Astrocyte of the spinal cord (primary cell): ENCODE measurements around the gene TMEM107.

Experiments used
- DNase-seq: peaks from one replicate; pipeline ENCODE4 v3.0.0; 2011; ENCODE audit warnings: low read depth, low spot score
- H3K4me3 ChIP-seq: 2 replicates; pipeline ENCODE4 v1.5.1; 2011; ENCODE audit warnings: low read depth, mild to moderate bottlenecking, low read length, moderate library complexity
- CTCF ChIP-seq: IDR thresholded peaks from 2 replicates; pipeline ENCODE4 v1.5.1; 2012; ENCODE audit warnings: low read depth, mild to moderate bottlenecking, low read length, inconsistent platforms
- in situ Hi-C: cut with HindIII; loops from 2 replicates; pipeline ENCODE4 v1.10.0; 2017; ENCODE audit warnings: low sequenced_read_pairs

The TMEM107 gene

GRCh38 chr17:8164815-8165131 lies 11.4 kb downstream of the TMEM107 start:
- DNase-seq = no peak
- in situ Hi-C loops = no loop called here
- no peak for TF ChIP-seq CTCF
- H3K4me3 ChIP-seq = no peak overlapping the region

GRCh38 chr17:8163978-8164814 lies 12.0 kb downstream of the TMEM107 start:
- no peak overlapping the region for H3K4me3 ChIP-seq
- in situ Hi-C loops = no loop called here
- no peak for DNase-seq
- no peak for TF ChIP-seq CTCF

GRCh38 chr17:8162997-8163977 lies 12.9 kb downstream of the TMEM107 start:
- in situ Hi-C loops = no loop called here
- H3K4me3 ChIP-seq = peak overlapping the region; percentile 94
- DNase-seq = no peak
- TF ChIP-seq CTCF = no peak

GRCh38 chr17:8162233-8162996 lies 13.8 kb downstream of the TMEM107 start, which contains the start of gene VAMP2:
TSS of gene VAMP2 (minus strand) at chr17:8162948. CDS start at chr17:8162879, 69 bp downstream.
- DNase-seq = peak; percentile 48
- peak within 1 kb of the TSS; percentile 94 for H3K4me3 ChIP-seq
- in situ Hi-C loops = no loop called here
- no peak for TF ChIP-seq CTCF

DNA sequence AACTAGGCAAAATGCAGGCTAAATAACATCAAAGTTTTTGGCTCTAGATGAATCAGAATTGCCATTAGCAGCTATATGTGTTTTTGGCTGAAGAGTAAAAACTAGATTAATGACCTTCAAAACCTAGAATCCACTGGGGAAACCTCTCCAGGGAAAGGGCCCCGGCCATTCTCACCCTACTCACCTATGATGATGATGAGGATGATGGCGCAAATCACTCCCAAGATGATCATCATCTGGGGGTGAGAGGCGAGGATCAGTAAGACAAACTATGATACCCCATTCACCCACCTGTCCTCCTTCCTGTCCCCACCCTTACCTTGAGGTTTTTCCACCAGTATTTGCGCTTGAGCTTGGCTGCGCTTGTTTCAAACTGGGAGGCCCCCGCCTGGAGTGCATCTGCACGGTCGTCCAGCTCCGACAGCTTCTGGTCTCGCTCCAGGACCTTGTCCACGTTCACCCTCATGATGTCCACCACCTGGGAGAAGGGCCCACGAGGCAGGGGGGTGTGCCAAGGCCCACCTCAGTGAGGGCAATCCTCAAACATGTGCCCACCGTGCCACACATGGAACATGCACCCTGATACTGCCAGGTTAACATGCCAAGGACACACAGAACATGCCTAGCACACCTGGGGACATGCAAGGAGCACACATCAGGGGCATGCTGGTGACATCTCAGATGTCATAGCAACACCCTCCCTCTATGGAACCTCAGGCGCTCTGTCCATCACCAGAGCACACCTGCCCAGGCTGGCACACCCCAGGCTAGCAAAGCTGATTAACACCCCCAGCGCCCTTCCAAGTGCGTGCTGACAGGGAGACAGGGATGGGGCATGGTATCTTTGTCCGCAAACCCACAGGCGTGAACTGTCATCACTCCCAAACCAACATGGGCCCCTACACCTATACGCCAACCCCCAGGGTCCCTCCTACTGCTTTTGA lies 14.6 kb downstream of the TMEM107 start:
- peak overlapping the region; percentile 94 for H3K4me3 ChIP-seq
- in situ Hi-C loops = no loop called here
- no peak for DNase-seq
- no peak for TF ChIP-seq CTCF
